ENCODE data around the gene KIFC1. TPM values are rescaled to one million over a fixed set of nuclear protein-coding genes. Genes with fewer than 3 reads are reported as not detected.

The KIFC1 gene
- total RNA-seq, 1 experiment from 2014 or later, result 148 TPM

- DNase-seq (ENCODE audit: low read depth), result peak; percentile 95
Observed at GRCh38 chr6:33425668-33426577, 34.3 kb downstream of the KIFC1 start.

GRCh38 chr6:33426590-33427511 lies 35.2 kb downstream of the KIFC1 start:
- DNase-seq (ENCODE audit: low read depth), result no peak

- peak; percentile 55 for DNase-seq (ENCODE audit: low read depth)
Observed at GRCh38 chr6:33427585-33428223, 36.1 kb downstream of the KIFC1 start.

GRCh38 chr6:33428224-33428965 lies 36.8 kb downstream of the KIFC1 start:
- DNase-seq (ENCODE audit: low read depth), result peak; percentile 49

DNA sequence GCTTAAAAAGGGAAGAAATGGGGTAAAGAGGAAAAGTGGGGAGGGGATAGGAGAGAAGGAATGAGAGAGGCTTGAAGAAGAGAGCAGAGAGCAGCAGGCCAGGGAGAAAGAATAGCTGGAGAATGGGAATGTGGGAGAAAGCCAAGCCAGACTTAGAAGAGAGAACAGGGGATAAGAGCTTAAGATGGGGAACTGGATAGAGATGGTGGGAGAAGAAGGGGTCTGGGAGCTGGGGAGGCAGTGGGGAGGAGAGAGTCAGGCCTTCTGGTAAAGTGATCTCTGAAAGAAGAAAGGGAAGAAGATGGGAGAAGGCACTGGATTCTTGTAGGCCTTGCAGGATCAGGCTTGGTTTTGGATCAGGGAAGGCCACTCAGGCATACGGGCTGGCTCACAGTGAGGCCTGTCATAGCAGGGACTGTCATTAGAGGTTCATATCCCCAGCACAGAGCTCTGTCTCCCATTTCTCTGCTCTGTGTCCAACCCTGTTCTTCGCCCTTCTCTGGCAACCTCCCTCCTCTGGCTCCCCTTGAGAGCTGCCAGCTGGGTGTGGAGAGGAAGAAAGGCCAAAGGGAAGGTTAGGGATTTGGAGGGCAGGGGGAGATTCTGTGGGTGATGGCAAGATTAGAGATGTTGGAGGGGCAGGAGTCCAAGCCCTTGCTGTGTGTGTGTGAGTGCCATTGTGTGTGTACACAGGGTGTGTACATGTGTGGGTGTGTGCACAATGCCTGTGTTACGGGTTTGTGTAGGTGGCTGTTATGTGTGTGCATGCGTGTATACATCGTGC lies 37.5 kb downstream of the KIFC1 start:
- no peak for DNase-seq (ENCODE audit: low read depth)

DNA sequence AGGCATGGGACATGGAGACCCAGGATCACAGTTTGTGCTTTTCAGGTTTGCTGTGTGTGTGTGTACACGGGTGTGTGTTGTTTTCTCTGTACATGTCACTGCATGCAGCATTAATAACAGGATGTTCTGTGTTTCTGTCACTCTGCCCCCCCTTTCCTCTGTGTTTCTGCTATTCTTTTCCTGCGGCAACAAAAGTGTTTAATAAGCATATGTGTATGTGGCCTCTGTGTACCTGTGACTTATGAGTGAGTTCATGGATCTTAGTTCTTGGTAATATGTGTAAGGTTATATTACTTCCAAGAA lies 38.1 kb downstream of the KIFC1 start:
- DNase-seq (ENCODE audit: low read depth), result no peak

DNA sequence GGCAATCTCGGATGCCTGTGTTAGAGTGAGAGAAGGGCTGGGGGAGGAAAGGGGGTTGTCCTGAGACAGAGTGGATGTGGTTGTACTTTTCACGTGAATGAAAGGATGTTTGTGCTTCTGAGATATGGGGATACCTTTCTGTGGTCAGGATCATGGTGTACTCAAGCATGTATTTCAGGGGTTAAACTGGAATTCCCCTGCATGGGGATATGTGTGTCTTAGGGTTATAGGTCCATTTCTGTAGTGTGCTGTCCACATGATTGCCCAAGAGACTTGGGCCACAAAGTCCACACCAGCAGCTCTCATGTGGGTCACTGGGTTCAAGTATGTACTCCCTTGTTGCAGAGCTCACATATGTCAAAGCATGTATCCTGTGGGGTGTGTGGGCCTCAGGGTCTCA lies 38.7 kb downstream of the KIFC1 start:
- no peak for DNase-seq (ENCODE audit: low read depth)

DNA sequence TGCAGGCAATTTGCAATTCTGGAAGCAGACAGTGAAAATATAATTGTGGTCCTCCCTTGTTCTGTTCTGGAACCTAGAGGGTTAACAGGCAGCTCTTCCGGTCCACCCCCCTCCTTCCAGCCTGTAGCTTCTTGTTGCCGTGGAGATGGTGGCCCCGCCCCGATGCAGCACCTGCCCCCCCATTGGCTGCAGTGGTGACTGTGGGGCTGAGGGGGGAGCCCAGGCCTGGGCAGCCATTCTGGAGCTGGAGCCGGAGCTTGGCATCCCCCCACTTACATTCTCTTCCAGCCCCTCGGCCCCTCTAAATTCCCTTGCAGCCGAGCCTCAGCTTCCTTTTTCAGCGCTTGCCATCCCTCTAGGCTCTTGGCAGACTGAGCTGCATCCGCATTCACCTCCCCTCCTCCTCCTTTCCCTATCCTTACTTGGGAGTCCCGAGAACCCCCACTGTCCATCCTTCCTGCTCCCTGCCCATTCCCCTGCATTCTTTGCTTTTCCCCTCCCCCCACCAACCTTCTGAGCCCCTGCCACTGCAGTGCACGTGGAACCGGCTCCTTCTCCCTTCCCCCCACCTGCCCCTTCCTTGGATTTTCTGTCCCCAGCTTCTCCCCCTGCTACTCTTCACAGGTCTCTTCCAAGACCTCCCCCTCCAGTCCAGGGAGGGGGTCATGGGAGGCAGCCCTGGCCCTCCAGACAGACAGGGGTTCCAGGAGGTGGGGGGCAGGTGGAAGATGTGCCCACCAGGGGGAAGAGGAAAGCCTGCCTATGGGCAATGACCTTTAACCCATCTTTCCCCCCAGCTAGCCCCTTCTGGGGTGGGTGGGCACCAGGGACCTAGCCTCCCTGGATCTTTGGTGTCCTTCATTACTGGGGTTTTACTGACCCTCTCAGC lies 39.6 kb downstream of the KIFC1 start:
- DNase-seq (ENCODE audit: low read depth), result peak; percentile 76

DNA sequence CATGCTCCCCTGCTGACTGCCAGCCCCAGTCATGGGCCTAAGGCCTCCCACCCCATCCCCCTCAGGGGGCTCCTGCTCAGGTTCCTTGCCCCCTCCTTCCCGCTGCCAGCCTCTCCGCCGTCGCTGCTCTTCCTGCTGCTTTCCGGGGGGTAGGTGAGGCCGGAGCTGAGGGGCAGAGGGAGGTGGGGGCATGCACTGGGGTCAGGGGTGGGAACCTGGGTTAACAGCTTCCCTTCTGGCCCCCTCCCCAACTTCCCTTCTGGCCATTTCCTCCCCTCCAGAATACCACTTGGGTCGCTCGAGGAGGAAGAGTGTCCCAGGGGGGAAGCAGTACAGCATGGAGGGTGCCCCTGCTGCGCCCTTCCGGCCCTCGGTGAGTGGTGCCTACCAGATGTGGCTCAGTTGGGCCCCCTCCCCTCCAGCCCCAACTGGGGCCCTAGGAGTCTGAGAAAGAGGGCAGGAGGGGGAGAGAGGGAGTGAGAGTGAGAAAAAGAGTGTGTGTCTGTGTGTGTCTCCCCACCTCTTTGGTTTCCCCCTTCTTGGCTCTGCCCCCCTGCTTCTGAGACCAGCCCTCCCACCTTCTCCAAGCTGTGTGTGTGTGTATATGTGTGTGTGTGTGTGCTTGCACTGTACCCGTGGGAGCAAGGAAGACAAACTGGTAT lies 40.4 kb downstream of the KIFC1 start:
- no peak for DNase-seq (ENCODE audit: low read depth)

DNA sequence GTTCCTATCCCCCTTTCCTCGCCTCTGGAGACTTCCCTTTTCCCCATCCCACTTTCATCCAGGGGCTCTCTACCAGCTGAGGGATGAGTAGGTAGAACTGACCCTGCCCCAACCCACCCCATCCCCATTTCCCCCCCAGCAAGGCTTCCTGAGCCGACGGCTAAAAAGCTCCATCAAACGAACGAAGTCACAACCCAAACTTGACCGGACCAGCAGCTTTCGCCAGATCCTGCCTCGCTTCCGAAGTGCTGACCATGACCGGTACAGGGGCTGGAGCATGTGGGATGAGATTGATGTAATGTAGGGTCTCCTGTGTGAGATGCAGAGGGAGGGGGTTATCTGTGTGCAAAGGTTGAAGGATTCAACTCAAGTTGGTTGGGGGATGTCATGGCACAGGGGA lies 40.9 kb downstream of the KIFC1 start:
- DNase-seq (ENCODE audit: low read depth), result no peak

- DNase-seq (ENCODE audit: low read depth), result no peak
Observed at GRCh38 chr6:33433001-33433543, 41.4 kb downstream of the KIFC1 start.

DNA sequence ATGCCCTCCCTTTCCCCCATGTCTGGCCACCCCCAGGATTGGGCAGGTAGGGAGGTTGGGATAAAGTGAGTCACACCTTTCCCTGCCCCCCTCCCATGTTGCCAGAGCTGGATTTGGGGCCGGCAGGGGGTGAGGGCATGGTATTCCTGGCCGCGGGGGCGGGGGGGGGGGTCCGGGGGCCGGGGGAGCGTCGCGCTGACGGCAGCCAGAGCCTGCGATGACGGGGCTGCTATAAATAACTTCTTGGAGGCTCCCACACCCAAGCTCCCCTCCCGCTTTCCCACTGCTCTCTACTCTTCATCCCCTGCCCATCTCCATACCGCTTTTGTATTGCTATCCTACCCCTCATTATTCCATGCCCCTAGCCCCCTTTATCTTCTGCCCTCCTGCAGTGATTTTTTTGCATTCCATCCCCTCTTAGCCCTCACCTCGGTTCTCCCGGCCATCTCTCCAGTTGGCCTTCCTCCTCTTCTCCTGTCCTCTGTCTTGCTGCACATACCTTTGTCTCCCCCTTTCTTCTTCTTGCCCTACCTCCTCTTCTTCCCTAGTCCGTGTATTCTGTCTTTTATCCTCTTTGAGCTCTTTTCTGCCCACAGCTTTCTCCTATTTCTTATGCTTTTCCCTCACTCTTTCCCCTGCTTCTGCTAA lies 42.0 kb downstream of the KIFC1 start:
- DNase-seq (ENCODE audit: low read depth), result no peak

- DNase-seq (ENCODE audit: low read depth), result no peak
Observed at GRCh38 chr6:33434961-33435360, 43.3 kb downstream of the KIFC1 start.

- DNase-seq (ENCODE audit: low read depth), result no peak
Observed at GRCh38 chr6:33437666-33438065, 46.0 kb downstream of the KIFC1 start.

DNA sequence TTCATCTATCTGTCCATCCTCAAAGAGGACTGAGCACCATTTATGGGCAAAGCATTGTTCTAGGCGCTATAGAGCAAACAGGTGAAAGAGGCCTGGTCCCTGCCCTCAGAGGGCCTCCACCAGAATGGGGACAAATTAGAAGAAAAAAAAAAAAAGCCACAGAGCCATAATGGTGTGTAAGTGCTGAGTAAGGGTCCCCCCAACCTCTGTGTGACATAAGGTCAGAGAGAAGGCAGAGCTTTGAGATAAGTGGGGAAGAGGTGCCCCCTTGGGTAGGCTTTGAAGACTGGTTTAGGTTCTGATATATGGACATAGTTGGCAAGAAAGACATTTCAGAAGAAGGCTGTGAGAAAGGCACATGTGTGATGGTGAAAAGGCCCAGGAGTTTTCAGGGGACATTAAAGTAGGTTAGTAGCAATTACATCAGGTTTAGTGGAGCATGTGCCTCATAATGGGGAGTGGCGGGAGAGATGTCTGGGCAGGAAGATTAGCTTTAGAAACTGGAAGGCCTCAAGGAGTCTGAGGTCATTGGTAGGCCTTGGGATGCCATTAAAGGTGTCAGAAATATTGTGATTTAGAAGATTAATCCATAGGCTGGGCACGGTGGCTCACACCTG lies 47.5 kb downstream of the KIFC1 start:
- no peak for DNase-seq (ENCODE audit: low read depth)

GRCh38 chr6:33439956-33440648 lies 48.5 kb downstream of the KIFC1 start:
- DNase-seq (ENCODE audit: low read depth), result no peak

DNA sequence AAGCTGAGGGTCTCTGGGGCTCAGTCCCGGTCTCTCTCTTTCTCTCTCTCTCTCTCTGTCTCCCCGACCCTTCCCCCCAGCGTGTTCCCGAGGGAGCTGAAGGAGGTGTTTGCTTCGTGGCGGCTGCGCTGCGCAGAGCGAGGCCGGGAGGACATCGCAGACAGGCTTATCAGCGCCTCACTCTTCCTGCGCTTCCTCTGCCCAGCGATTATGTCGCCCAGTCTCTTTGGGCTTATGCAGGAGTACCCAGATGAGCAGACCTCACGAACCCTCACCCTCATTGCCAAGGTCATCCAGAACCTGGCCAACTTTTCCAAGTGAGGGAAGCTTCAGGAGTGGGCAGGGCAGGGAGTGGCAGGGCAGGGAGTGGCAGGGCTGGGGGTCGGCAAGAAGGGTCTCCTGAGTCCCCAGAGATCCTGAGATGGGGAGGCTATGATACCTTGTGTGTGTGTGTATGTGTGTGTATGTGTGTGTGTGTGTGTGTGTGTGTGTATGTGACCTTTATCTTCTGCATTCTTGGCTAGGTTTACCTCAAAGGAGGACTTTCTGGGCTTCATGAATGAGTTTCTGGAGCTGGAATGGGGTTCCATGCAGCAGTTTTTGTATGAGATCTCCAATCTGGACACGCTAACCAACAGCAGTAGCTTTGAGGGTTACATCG lies 49.2 kb downstream of the KIFC1 start:
- DNase-seq (ENCODE audit: low read depth), result no peak

All from Daoy (cell line).